GM18519 (cell line): Measurements from ENCODE around the gene DCLK1.

ENCODE experiments used
- ATAC-seq: cut with Tn5 transposase; IDR thresholded peaks from one replicate; pipeline ENCODE4 v1.9.1; 2021; ENCODE audit warnings: mild to moderate bottlenecking, moderate library complexity; ENCODE audit not compliant: unreplicated experiment, low FRiP score

The DCLK1 gene

DNA sequence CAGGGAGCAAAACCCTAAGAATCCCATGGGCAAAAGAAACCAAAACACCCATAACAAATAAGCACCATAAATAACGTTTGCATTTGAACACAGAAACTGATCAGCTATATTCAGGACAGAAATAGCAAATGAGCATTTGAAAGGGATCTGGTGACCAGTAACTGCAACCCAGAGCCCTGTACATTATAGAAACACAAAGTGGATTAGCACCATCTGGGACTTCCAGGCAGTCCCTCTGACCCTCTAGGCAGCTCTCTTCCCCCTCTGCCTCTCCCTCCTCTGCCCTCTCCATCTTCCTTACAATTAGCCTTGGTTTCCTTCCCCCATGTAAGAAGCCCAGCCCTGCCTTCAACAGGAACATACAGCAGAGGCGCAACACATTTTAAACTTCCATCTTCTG lies 215.0 kb downstream of the DCLK1 start:
- no peak for ATAC-seq

DNA sequence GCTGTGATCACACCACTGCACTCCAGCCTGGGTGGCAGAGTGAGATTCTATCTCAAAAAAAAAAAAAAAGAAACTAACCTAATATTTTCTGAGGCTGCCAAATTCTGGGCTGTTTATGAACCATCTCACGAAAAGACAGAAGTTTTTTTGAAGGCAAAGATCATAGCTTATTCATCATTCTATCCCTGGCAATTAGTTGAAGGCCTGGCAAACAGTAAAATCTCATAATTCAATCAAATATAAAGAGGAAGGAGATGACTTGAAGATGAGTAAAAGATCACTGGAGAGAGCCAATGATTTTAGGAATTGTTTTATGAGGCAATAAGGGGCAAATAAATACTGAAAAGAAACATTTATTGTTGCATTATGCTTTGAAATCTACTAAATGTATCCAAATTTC lies 216.5 kb downstream of the DCLK1 start:
- ATAC-seq, result no peak

DNA sequence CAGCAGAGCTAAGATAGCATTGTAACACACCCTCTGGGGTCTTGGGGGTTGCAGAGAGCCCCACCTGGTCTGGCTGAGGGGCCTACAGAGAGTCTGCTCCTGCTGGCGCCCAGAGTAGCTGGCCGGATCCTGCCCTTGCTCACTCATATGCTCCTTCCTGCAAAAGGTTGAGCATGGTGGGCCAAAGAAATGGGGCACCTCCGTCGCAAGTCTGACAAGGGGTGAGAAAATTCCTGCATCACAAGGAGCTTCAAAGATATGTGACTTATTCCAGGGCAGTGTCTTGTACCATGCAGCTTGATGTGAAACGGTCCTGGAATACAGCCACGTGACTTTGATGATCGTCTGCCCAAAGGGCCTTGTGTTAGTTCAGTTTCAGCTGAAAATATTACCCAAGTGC lies 218.3 kb downstream of the DCLK1 start:
- no peak for ATAC-seq

DNA sequence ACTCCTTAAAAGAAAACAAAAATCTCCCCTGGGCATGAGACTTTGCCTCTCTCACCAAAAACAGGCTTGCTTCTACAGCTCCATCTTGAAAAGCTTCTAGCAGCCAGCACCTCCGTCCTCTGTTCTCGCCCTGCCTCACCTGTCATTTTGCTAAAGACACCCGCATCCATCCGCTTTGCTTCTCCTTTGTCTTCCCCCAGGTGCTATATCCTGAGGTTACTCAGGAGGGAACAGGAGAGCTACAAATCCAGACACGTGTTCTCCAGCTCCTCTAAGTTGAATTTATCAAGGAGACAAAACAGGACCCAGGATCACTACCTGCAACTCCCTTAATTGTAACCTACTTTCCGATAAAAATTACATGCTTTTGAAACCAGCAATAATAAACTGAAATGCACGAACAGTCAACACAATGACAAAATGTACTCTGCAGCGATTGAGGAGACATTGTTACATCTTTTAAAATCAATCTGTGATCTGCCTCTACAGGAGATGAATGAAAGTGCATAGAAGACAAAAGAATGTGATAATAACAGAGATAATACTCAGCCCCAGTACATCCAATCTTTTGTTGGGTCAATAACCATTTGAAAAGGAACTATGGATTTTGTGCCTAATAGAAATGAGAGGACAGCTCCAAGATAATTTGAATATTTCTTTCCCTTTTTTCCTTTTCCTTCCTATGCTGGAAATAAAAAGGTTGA lies 221.2 kb downstream of the DCLK1 start:
- no peak for ATAC-seq

DNA sequence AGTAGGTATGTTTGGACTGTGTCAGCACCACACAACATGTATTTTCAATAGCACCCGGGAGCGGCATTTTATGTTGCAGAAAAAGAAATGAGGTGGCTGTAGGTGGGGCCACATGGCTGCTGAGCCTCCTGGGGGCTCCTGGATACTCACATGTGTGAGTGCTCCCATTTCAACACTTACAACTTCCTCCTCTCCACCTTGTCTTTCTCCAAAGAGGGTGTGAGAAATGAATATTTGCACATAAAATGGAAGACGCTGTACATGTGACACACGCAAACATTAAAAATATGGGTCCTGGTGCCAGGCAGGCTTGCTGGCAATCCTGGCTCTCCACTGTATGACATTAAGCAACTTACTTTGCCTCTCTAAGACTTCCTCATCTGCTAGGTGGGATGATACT lies 222.1 kb downstream of the DCLK1 start:
- ATAC-seq, result no peak

DNA sequence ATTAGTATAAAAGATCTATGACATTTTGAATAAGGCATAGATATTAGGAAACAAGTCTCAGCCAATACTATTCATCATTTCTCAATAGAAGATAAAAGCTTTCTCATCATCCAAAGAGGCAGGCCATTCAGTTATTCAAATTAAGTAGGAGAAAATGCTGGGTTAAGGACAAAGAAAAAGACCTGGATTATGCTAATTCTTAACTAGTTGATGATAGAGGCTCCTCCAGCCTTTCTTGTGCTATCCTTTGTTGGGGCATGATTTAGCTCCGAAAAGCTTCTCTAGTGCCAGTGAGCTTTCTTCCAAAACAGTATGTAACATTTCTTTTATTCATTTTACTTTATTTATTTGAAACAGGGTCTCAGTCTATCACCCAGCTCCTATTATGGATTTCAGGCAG lies 223.0 kb downstream of the DCLK1 start:
- no peak for ATAC-seq

DNA sequence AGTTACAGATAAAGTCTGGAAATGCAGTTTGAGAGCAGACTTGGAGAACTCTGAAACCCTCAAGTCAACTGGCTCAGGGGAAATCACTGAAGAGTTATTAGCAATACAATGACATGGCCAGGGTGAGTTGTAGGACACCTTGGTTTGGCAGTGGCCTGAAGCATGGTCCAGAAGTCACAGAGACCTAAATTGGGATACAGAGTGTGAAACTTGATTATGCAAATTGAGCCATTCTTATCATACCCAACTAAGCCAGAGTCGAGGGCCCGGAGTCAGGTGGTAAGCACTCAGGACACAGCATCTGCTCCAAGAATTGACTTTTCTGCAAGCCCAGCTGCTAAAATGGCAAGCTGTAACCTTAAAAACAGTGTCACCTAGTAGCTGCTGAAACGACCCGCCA lies 224.5 kb downstream of the DCLK1 start:
- ATAC-seq, result no peak

DNA sequence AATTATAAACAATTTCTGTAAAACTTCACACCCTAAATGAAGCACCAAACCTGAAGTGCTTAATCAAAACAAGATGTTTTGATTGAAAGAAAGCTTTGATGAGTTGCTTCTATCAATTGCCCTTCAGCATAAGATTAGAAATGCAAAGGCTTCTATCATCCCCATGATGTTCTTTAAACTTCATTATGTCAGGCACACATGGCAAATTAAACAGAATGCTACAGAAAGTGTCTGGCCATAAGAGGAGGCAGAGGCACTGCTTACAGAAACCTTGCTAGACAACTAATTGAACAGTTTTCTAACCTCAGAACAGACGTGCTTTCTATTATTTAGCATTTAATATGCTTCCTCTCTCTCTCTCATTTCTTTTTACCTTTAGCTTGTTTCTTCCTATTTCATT lies 228.1 kb downstream of the DCLK1 start:
- no peak for ATAC-seq

DNA sequence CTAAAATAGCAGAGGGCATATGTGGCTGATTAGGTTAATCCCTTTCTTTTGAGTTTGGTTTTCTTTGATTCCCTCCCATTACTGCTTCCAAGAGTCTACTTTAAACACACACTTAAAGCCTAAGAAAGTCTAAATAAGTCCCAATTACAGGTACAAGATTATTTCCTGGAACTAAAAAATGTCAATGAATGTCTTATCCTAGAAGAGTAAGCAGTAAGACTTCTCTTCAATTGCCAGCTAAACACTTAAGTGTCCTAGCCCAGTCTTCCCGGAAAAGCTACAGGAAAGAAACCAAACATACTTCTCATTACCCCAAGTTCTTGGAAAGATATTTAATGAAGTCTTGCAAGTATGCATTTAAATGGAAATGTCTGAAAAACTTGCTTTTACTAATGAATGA lies 233.1 kb downstream of the DCLK1 start:
- no peak for ATAC-seq

DNA sequence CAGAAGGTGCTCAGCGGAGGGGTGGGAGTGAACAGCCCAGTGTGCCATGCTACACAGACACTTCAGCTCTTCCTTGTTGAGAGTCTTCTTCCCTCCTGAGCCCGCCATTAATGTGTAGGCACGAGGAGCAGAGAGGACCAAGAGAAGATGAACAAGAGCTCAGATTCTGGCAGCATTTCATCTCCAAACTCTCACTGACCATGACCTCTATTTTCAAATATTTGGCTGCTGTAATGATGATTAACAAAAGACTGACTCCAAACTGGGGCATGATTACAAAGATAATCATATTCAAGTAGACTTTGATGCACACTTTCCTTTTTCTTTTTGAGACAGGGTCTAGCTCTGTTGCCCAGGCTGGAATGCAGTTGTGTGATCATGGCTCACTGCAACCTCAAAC lies 236.5 kb downstream of the DCLK1 start:
- ATAC-seq, result no peak

DNA sequence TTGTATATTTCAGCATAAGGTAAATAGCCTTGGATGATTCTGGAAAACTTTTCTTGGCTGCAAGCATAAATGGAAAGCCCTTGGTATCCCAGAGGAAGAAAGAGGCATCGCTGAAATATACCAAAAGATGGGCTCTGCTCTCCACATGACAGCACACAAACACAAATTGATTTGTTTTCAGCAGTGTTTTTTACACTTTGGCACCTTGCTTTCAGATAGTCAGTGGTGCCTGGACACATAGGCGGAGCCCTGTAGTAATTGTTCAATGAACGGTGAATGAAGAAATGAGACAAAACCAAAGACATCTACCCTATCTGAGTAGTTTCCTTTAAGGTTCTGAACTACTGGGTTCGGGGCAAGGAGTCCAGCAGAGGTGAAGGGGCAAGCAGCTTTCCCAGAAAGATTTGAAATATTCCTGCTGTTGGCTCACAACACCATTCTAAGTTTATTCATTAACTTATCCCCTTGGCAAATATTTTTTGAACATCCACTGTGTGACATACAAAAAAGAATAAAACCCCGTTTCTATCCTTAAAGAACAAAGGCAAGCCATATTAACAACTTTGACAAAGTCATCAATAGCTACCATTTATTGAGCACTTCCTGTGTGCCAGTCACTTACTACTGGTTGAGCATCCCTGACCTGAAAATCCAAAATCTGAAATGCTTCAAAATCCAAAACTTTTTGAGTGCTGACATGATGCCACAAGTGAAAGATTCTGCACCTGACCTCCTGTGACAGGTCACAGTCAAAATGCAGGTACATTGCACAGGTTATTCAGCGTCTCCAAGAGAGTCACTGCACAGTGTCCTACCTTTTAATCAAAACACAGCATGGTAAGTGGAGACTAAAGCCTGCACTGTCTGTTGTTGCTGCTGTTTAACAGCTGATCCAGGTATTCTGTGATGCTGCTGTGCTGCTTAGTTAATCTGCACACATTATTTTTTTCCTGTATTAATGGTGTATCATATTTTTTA lies 238.1 kb downstream of the DCLK1 start:
- no peak for ATAC-seq

DNA sequence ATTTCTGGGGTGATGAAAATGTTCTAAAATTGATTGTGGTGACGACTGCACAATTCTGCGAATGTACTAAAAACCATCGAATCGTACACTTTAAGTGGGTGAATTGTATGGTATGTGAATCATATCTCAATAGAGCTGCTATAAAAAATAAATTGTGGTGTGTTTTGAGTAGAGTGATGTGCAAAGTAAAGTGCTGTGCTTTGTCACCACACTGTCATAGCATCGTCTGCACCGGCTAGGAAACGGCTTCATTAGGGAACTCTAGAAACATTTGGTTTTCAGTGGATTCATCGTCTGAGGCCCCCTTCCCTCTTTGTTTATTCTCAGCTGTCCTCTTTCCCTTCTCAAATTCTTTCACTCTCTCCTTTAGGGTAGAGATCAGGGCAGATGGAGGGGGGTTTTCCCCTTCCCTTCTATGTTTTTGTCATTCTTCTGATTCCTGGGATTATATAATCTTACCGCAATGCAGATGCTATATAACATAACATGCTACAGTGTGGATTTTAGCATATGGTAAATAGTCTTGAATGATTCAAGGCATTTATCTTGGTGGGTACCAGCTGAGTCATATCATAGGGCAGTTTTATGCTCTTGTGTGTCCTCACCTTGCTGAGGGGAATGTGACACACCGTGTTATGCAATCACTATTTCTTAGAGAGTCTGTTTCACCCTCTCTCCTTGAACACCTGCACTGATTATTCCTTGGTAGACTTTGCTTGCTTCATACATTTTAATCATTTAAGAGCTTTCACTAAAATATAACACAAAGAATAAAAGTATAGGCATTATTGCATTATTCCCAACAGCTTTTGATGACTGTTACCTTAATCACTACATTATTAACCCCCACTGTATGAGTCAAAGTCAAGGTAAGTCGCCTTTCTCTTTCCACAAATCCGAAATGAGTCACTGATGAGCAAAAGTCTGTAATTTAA lies 239.4 kb downstream of the DCLK1 start:
- no peak for ATAC-seq

DNA sequence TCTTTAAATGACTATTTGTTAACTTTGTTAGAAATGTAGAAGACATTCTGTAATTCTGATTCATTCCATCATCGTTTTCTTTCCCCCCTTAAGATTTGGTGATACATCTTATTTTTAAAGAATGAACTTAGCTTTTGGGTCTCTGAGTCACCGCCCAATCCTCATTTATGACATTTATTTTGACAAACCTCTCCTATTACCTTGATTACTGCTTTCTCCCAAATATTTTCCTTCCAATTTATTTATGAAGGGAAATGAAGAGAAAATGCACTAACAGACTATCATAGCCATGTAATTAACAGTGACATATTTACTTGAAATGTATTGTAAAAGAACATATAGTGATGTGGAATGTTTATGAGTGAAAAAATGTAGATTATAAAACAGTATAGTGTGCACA lies 241.6 kb downstream of the DCLK1 start:
- no peak for ATAC-seq

DNA sequence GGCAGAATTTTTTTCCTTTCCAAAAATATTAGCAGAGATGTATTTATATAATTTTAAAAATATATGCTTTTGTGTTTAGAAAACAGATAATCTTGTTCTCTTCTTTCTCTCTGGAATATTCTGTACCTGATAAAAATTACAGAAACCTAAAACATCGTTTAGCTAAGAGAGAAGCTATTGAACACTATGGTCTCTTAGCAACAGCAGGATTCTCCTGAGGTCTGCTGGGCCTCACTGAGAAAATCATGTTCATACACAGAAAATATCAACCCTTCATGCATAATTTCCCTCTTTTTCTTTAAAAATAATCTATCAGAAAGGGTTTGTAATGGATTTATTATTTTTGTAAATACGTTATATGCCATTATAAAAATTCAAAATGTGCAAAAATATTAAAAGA lies 242.2 kb downstream of the DCLK1 start:
- ATAC-seq, result no peak

DNA sequence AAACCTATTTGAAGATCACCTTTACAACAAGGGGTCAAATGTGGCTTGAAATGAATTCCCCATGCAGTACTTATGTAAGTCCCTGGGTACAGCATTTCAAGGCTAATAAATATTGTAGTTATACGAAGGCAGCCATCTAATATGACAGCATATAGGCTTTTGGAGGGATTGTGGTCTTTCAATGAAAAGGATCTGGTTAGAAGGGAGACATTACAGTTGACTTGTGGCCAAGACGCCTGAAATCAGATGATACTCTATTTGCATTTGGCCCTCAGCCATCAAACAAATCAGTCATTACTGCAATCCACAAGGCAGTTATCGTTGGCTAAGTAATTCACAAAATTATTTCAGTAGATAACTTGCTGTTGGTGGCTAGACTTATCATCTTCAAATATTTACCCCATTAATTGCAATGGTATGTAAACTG lies 242.7 kb downstream of the DCLK1 start:
- no peak for ATAC-seq

DNA sequence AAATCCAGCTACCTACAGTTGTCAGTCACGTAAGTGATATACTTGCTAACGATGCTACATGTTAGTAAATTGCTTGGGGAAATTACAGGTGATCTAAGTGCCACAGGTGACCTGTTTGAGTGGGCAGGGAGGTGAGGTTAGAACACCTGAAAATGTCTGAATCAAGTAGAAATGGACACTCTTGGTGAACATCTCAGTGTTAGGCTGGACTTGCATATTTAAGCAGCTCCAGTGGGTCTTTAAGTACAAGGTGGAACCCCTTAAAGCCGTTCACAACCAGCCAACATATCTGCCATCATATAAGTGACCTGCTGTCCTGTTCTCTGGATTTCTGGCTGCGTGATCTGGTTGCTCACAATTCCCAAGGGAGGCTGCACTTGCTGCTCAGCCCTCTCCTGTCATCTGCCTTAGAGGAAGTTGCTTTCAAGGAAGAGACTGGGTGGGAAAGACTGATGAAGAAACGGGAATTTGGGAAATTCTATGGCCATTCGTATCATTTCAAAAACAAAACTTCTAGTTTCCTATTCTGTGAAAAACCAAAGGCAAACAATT lies 244.0 kb downstream of the DCLK1 start:
- ATAC-seq, result no peak

DNA sequence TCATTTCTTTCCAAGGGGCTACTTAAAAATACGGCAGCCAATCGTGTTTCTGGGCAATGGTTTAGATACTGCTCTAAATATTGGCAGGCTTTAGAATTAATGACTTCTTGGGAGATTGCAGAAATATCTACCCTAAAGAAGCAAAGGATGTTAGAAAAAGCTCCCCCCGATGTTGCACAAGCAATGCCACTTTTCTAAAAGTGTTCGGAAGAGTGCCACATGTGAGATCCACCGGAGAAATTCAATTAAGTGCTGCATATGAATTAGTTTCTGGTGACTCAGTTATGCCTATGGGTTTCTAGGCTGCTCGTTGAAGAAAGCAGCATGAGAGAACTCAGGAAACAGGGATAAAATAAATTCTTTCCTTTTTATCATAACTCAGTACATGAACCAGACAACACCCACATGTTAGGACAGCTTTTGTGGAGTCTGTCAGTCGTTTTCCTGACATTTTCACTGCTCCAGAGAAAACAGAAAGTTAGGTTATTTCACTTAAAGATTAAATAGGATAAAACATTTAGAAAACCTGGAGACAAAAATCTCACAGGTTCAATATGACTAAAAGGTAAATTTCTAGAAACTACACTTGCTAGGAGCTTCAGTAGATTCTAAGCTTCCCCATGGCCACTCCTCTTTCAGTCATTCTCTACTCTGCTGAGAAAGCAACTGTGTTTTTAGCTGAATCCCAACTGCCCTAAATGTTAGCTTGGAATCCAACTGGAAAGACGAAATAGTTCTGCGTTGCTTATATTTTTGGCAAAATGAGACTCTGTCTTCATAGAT lies 244.7 kb downstream of the DCLK1 start:
- no peak for ATAC-seq

DNA sequence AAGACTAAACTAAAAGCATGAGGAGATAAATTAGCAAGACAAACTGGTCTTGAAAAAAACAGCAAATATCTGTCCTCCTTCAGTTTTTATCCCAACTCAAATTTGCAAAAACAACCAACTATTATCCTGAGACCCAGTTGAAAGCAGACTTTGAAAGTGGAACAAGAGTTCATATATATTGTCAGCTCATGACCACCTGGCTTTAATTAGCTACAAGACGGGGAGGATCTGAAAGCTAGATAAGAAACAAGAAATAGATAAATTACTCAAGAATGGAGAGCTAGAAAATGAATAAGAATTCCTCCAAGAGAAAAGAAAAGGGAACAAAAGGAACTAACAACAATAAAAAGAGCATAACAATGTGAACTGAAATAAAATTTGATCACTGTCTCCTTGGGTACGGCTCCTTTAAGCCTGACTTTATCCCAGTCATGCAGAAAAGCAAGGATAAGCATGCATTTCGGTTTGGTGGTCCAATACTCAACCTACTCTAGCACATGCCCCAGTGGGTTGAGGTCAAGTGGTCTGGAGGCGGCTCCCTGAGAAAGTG lies 246.9 kb downstream of the DCLK1 start:
- no peak for ATAC-seq

DNA sequence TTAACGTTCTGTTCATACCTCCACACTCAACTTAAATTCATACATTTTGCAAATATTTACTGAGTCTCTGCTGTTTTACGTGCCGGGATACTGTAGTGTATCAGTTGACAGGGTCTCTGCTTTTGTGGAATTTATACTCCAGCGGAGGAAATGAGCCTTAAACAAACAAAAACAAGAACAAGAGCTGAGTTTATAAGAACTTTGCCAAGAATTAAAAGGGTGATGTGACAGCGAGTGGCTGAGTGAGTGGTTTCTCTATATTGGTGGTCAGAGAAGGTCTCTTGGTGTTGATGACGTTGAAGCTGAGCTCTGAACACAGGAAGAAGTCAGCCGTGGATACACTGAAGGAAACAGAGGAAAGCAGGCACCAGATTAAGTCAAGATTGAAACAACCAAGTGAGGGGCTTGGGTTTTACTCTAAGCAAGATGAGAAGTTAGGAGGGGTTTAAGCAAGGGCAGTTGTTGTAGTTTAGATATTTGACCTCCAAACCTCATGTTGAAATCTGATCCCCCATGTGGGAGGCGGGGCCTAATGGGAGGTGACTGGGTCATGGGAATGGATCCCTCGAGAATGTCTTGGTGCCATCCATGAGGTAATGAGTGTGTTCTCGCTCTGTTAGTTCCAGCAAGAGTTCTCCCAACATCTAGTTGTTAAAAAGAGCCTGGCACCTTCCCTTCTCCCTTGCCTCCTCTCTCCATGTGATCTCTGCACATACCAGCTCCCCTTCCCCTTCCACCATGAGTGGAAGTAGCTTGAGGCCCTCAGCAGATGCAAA lies 248.3 kb downstream of the DCLK1 start:
- ATAC-seq, result no peak
